NCI-H1105 treated with DMSO at 0.1 percent for 48 hours (cell line): ENCODE results near the gene SLC38A1.
"Not testable (repeated sequence)": the region's sequence is repeated elsewhere in the genome, so short reads cannot be mapped to it uniquely, and the experiment has no call there.

Experiments used
- DNase-seq: peaks from one replicate; lab custom pipeline; 2025; lab: John Stamatoyannopoulos, UW

Gene SLC38A1

DNA sequence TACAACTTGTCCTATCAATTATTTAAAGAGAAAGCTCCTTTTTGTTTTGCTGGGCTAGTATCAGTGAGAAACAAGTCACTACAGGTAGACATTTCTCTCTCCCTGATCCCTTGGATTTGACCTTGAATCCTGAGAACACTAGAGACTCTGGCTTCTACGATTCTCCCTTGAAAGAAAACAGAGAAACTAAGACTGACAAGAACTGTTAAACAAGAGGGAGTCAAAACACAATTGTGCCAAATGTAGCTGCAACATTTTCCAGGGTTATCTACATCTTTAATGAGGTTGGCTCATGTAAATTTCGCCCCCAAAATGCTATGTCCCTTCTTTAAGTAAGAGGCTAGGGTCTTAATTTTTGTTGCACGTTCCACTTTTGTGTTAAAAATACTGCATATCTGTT, 62.4 kb downstream of the SLC38A1 start:
- DNase-seq: no peak

DNA sequence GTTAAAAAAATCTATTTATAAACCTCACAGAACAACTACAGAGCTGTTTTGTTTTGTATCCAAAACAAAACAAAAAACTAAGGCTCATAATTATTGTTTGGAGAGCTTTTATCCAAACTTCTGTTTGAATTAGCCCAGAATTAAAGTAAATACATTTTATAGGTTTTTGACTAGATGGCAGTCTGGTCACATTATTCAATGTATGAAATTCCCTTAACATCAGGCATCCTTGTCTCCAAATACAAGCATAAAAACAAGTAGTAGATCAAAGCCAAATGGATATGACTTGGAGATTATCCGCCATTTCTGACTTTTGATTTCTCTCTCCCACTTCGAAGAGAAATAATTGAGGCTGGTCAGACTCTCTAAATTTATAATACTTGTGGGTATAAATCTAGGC, 63.5 kb downstream of the SLC38A1 start:
- DNase-seq: no peak

DNA sequence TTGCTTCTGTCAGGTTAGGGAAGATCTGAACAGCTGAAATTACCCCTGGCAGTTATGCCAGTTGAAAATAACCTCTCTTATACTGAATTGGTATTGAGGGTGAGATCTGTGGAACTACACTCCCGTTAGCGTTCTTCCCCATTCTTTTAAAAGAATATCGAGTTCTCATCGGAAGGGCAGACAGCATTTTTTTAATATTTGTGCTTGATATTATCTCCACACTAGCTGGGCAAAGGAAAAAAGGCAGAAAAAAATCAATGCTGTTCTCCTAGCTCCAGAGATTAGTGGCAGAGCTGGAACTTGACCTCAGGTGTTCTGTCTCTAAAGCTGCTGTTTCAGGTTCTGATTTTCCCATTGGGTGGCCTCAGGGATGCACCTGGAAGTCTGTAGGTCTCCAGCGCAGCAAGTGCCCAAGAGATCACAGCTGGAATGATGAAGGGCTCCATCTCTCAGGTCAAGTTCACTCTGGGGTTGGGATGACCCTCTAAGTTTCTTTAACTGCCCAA, 67.5 kb downstream of the SLC38A1 start:
- no peak for DNase-seq

DNA sequence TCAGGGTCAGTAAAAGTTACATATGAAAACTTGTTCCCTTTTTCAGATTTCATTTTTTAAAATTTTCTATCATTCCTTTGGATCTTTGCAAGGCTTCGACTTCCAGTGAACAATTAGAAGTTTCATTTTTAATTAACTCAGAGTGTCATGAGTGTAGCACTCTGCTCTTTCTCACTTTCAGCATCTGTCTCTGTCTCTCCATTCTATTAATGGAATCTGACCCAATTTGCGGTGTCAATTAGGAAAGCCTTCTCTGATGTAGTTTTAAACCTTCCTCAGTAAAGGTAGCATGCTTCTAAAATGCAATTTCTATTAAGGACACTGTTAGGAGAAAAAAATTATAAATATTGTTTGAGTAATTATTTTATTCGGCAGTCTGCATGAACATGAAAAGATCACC, 68.3 kb downstream of the SLC38A1 start:
- DNase-seq: no peak

DNA sequence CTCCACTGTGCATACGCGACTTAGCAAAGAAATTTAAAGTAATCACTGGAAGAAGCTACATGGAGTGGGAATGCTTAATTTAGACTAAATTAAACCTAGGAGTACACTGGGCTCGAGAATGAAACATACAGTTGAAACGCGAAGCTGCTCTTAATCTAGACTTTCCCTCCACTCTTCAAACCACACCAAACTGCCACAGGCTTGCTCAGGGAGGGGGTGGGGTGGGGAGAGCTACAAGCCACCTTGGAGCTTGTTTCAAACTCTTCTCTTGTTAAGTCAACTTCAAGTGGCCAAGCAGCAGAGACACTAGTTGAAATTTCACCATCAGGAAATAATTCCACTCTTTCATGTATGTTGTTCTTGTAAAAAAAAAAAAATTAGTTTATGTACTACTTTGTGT, 69.9 kb downstream of the SLC38A1 start:
- DNase-seq: no peak

DNA sequence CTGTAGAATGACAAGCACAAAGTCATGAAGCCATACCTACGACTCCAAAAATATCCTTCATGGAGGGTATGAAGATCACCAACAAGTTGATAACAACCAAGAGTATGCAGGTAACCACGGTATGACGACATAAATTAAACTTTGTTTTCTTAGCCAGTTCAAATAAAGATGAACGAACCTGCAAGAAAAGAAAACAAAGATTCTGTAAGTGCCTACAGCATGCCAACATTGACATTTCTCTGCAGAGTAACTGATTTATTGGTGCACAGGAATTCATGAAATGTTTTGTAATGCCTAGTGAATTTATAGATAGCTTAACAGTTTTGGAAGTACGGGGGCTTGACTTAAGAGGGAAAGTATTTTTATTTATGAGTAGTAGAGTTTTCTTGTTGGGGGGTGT, 71.0 kb downstream of the SLC38A1 start:
- no peak for DNase-seq

DNA sequence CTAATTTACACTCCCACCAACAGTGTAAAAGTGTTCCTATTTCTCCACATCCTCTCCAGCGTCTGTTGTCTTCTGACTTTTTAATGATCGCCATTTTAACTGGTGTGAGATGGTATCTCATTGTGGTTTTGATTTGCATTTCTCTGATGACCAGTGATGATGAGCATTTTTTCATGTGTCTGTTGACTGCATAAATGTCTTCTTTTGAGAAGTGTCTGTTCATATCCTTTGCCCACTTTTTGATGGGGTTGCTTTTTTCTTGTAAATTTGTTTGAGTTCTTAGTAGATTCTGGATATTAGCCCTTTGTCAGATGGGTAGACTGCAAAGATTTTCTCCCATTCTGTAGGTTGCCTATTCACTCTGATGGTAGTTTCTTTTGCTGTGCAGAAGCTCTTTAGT, 78.3 kb downstream of the SLC38A1 start:
- not testable (repeated sequence) for DNase-seq

DNA sequence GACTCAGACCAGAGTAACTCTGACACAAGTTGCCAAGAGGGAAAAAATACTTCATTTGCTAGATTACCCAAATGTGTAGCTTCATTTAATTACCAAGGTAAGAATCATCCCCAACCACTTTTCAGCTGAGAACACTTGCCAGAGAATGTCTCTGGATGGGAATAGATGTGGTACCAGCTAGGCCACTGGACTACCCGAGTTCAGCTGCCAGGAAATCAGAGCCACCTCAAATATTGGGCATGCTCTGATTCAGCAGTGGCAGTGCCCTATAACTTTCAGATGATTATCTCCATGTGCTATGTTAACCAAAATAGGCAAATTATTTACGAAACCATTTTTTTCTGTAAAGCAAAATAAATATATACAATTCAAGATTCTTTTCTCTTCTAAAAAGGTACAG, 80.7 kb downstream of the SLC38A1 start:
- DNase-seq: no peak

DNA sequence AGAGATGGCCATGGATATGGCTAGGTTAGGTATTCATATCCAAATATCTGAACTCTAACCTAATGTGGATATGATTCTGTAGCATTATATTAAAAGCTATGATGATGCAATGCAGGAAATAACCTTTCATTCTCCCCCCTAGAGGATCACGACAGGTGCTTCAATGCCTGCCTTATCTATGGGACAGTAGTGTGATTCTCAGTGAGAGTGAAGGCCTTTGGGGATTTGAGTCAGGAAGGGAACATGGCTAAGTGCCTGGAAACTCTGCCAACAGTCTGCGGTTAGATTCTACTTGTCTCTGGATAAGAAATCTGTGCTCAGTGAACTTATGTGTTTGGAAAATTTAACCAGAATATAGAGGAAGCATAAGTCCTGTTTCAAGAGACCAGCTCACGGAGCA, 81.8 kb downstream of the SLC38A1 start:
- no peak for DNase-seq

DNA sequence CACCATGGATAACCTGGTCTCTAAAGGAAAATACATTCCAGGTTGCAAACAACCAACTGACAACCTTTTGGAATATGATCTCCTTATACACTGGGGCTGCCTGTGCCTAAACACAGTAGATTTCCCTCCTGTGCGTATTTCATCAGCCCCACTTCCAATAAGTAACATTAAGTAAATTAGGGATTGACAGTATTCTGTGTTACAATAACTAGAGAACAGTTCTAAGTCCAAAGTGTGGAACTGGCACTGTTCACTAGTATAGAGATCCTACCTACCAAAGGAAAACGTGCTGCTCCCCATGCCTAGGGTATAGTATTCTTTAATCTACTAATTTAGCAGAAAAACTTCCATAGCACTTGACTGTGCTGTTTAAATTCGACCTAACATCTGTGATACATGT, 82.8 kb downstream of the SLC38A1 start:
- DNase-seq: no peak

DNA sequence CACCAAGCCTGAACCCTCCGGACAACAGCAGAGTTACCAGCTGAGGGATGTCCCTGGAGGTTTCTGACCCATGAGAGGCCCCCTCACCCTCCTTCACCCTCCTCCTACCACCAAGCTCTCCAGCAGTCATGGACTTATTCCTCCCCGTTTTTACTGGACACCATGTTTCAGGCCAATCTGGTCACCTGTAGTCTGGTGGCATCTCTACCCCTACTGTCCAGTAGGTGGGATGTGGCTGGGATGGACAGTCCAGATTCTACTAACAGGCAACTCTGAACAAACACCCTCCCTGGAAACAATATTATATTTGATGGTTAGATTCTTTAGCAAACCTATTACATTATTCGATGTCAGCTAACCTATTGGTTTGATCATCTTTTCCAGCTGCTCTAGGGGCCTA, 83.2 kb downstream of the SLC38A1 start:
- DNase-seq: no peak

DNA sequence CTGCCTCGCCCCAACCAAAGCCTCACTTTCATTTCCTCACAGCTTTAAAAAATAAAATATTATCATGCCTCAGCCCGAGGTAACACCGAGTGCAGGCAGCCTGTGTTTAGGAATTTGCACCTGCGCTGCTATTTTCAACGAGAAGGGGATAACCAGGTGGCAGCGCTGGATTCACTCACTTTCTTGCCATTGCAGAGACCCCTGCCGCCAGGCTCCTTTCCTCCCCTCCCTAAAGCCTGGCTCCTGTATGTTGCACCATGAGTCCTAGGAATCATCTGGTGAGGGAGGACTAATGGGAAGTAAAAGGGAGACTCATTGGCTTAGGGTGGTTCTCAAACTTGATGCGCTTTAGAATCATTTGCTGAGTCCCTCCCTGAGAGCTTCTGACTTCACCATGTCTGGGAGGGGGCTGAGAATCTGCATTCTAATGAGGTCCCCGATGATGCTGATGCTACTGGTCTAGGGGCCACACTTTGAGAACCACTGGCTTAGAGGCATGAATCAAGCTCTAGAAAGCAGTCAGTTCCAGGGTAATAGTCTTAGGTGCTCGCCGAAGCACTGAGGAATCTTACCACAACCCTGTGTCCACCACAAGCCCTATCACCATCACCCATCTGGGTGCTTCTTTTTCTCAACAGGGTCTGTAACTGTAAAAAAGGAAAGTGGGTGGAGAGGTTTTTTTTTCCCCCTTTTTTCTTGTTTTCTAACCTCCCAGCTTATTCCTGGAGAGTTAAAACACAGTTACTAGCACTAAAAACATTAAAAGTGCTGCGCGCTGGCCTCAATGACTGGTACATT, 83.8 kb downstream of the SLC38A1 start:
- no peak for DNase-seq

DNA sequence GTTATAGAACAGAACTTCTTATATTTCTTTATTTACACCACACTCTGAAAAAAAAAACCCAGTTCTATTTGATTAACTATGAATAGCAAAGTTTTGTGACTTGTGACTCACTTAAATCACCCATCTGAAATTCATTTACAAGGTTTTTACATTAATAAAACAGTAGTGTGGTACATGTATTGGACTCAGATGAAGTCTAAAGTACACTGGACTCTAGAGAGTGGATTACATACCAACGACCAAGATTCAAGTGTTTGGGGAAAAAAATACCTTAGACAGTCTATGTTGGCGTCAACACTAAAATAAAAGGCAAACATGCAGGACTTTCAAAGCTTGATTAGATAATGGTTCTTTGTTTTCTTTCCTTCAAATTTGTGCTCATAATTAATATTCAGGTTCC, 85.7 kb downstream of the SLC38A1 start:
- DNase-seq: no peak

DNA sequence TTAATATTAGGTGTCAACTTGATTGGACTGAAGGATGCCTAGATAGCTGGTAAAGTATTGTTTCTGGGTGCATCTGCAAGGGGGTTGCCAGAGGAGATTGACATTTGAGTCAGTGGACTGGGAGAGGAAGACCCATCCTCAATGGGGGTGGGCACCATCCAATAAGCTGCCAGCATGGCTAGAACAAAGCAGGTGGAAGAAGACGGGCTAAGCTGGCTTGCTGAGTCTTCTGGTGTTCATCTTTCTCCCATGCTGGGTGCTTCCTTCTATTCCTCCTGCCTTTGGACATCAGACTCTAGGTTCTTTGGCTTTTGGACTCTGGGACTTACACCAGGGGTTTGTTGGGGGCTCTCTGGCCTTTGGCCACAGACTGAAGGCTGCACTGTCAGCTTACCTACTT, 87.4 kb downstream of the SLC38A1 start:
- no peak for DNase-seq

DNA sequence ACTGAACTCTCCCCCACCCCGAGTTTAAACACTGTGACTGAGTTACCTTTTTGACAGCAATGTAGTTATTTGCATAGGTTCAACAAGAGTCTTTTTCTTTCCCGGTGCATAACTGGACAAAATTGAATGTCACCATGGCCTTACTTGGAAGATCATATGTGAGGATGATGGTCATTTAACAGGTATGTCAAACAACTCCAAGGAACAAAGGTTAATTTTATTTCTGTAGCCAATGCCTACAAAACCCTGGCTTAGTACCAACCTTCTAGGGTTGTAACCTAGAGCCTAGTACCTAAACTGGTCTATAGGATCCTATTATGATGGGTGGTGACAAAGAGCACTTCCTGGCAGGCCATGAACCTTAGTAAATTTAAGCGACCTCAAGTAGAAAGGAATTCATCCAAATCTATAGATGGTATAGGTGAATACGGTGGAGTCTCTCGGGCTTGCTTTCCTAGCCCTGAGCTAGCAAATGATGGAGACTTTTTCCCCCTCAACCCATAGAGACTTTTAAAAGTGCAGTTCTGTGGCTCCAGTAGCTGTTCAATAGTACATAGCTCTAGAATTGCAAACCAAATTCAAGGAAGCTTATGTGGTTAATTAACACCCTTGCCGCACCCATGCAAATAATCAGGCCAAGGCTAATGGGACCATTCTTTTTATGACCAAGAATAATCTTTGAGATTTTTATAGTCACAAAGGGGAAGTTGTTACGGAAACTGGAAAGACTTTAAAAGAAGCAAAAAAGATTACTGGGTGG, 89.0 kb downstream of the SLC38A1 start:
- no peak for DNase-seq

DNA sequence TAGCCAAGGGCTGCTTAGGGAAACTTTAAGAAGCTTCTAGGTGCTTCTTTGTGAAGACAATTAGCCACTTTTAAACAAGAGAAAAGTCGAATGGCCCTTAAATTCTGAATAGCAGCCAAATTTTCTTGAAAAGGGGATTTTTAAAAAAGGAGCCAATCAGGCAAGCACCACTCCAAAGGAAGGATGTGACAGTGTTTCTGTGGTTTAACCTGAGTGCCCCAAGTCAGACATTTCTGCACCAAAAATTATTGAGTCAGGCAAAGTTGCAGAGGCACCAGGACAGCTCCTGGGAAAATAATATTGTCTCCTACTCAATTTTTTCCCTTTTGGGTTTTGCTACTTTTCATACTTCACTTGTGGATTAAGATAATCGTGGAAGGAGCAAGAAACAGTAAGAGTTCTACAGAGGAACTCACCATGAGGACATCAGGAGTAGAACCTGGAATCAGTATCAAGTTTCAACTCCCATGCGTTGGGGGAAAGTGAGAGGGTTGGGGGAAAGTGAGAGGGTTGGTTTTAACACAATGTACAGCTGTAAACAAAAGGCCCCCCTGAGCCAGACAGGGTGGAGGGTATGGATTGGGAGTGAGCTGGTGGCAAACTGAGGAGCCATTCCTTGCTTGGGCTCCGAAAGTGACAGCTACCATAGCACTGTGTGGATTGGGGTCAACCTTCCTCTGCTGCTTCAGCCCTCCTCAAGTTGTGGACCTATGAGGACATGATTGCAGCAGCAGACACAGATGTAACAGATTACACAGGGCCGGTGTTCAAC, 90.8 kb downstream of the SLC38A1 start:
- no peak for DNase-seq

DNA sequence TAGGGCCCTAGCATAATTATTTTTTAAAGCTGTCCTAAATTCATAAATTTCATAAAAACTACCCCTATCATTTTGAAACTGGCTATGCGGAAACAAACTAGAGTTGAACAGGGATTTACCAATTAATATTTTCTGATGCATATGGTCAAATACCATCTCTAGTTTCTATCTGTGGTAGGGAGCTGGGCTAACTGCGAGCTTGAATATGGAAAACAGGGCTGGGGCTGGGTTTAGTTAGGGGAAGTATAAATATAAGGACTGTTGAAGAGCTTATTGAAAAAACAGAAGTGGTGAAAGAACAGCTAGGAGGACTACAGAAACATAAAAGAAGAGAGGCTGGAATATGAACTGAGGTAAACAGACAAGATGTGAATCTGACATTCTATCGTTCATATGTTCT, 91.8 kb downstream of the SLC38A1 start:
- no peak for DNase-seq

DNA sequence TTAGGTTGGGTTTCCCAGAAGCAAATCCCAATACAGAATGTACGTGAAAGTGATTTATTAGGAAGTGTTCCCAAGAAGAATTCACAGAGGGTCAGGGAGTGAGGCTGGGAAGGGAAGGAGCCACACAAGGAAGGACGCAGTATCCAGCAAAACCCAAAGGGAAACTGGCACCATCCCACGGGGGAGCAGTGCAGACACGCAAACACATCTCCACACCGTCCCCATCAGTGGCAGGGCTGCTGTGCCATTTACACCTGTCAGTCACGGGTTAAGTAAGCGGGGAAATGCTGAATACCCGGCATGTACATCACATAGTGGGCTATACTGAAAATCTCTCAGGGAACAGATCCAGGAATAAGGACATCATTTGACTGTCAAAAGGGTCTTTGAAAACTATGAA, 93.9 kb downstream of the SLC38A1 start:
- DNase-seq: no peak

DNA sequence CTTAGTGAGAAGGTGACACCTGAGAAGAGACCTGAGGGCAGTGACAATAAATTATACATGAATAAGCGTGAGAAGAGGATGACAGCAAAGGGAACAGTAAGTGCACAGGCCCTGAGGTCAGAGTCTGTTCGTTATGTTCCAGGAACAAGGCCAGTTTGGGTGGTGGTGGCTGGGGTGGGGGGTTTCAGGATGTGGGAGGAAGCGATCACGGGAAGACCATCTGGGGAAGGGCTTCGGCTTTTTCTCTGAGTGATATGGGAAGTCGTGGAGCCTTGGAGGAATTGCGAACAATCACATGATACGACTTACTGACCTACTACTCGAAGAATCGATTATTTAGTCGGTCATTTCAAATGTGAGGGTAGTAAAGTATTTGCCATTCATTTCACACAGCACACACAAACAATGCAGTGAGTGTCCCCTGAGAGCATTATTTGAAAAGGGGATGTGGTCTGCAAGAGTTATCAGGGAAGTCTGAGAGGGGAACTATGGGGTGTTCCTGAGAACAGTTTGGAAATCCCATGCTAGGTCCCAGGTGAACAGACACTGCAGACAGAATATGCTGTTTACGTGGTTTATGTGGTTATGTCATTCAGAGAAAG, 94.7 kb downstream of the SLC38A1 start:
- no peak for DNase-seq

DNA sequence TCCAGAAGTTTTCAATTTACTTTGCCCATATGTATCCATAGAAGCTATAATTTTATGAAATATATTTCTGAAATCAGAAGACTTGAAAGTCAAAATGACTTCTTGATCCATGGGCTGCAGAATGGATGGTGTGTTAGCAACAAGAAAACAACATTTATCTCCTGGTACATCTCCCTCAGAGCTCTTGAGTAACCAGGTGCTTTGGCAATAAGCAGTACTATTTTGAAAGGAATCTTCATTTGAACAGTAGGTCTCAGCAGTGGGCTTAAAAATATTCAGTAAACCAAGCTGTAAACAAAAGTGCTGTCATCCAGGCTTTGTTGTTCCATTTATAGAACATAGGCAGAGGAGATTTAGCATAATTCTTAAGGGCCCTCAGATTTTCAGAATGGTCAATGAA, 100.4 kb downstream of the SLC38A1 start:
- no peak for DNase-seq

DNA sequence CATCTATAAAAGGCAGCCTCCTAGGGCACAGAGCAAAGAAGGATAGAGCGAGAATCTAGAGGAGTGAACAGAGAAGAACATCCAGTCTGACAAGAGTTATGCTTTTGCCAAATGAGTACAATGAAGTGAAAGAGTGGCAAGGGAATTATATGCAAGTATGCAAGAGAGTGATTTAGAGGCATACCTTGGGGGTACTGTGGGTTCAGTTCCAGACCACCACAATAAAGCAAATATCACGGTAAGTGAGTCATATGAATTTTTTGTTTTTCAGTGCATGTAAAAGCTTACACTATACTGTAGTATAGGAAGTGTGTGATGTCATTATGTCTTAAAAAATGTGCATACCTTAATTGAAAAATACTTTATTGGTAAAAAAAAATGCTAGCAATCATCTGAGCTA, 101.4 kb downstream of the SLC38A1 start:
- no peak for DNase-seq

DNA sequence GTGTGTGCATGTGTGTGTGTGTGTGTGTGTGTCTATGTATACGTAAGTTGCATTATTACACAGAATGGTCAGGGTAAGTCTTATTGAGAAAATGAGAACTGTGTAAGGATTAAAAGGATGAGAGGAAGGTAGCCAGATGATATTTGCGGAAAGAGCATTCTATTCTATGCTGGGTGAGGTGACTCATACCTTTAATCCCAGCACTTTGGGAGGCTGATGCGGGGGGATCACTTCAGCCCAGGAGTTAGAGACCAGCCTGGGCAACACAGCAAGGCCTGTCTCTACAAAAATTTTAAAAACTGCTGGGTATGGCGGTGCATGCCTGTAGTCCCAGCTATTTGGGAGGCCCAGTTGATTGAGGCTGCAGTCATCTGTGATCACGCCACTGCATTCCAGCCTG, 103.7 kb downstream of the SLC38A1 start:
- no peak for DNase-seq
